ENCODE results near the gene KRTAP10-1. TPM values are rescaled to one million over a fixed set of nuclear protein-coding genes. Genes with fewer than 3 reads are reported as not detected.

KRTAP10-1 gene
- total and polyA plus RNA-seq, 2 experiments from 2014 or later, result not detected

DNA sequence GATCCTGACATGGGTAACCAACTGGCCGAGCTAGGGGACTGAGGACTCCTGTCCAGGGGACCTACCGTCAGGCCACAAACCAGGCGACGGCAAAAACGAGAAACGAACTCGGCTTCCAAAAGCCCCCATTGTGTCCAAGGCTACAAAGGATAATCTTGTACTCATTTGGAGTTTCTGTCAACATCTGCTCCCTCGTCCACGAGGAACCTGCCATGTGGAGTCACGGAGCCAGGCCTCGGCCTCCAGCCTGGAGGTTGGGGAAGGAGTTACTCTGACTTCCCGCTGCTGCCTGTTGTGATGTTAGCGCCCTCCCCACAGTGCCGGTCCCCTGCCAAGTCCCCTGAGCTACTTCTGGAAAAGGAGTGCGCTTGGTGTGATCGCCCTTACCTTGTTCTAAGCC, 7.3 kb downstream of the KRTAP10-1 start:
- Histone ChIP-seq H3K27ac (no peak overlapping the region), H3K36me3 (no peaks in the 10 kb centered on the region), H3K9me3 (ENCODE audit: low read depth) (no peaks in the 10 kb centered on the region), H3K4me1 (ENCODE audit: low read depth) (no peaks in the 10 kb centered on the region), H3K4me3 (no peak overlapping the region), H3K27me3 (no peaks in the 10 kb centered on the region)
- DNase-seq (ENCODE audit: low read depth in 1 of 2, low spot score in 1 of 2), result no peak
- TF ChIP-seq, protein P1, sequence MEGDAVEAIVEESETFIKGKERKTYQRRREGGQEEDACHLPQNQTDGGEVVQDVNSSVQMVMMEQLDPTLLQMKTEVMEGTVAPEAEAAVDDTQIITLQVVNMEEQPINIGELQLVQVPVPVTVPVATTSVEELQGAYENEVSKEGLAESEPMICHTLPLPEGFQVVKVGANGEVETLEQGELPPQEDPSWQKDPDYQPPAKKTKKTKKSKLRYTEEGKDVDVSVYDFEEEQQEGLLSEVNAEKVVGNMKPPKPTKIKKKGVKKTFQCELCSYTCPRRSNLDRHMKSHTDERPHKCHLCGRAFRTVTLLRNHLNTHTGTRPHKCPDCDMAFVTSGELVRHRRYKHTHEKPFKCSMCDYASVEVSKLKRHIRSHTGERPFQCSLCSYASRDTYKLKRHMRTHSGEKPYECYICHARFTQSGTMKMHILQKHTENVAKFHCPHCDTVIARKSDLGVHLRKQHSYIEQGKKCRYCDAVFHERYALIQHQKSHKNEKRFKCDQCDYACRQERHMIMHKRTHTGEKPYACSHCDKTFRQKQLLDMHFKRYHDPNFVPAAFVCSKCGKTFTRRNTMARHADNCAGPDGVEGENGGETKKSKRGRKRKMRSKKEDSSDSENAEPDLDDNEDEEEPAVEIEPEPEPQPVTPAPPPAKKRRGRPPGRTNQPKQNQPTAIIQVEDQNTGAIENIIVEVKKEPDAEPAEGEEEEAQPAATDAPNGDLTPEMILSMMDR (IDR thresholded peaks at IDR 0.05; ENCODE audit: low read depth, low read length), result no peak

DNA sequence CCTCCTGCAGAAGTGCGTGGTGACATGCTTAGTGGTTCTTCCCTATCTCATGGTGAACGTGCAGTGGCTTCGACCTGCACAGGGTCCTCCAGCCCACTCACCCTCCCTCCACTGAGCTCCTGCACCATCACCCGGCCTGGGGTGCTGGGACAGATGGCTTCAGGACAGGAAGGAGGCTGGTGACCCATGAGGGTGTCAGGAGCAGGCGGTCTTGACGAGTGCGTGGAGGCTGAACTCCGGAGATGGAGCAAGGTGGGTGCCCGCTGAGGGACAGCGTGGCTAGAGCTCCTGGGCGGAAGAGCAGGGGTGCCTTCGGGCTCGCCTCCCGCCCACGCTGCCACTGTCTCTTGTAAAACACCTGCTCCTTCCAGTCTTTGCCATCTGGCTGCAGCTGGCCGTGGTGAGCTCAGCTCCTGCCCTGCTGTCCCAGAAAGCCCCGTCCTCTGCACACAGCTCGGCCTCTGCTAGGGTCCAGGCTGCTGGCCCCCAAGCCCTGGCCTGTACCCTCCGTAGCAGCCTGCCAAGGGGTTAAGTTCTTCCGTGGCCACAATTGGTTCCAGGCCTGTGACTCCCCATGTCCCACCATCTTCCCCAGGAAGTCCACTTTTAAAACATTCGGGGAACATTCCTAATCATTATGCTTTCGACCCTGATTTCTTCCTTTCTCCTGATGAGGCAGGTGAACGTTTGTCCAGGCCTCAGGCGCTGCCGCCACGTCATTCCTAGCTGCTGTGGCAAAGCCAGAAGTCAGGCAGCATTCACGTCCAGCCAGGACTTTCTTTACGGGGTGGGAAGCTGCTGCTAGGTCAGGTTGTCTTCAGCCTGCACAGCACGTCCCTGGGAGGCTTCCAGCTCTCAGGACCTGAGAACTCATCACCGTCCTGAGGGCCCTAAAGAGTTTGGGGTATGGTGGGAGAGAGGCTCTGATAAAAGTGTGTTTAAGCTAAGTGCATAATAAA, 8.1 kb downstream of the KRTAP10-1 start:
- Histone ChIP-seq H3K36me3 (no peaks in the 10 kb centered on the region), H3K4me1 (ENCODE audit: low read depth) (no peaks in the 10 kb centered on the region), H3K27ac (no peak overlapping the region), H3K9me3 (ENCODE audit: low read depth) (no peaks in the 10 kb centered on the region), H3K4me3 (no peak overlapping the region), H3K27me3 (no peaks in the 10 kb centered on the region)
- DNase-seq (ENCODE audit: low read depth in 1 of 2, low spot score in 1 of 2), result no peak
- TF ChIP-seq, protein P1 (IDR thresholded peaks at IDR 0.05; ENCODE audit: low read depth, low read length), result no peak

DNA sequence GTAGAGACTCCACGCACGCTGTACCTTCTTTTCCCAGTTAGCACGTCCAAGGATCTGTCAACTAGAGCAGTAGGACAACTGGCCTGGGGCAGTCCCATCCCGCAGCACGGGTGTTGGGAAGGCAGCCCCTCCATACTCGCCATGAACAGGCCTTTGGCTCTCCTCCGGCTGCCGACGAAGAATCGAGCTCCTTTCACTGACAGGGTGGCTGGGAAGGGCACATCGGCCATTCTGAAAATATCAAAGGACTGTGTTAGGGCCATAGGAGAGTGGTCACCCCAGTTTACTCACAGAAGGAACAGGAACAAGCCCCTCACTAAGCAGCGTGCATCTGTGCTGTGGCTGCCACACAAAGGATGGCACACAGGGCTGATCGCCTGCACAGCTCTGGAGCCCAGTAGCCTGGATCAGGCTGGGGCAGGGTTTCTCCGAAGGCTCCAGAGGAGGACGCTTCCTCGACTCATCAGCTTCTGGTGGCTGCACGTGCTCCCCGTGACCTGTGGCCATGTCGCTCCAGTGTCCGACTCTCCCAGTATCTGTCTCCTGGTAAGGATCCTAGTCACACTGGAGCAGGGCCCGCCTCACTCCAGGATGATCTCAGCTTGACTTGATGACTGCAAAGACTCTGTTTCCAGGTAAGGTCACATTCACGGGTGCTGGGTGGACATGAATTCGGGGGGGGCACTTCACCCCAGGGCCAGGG, 8.9 kb downstream of the KRTAP10-1 start:
- no peaks in the 10 kb centered on the region for H3K9me3 ChIP-seq (ENCODE audit: low read depth)
- no peak for DNase-seq (ENCODE audit: low read depth in 1 of 2, low spot score in 1 of 2)
- H3K27ac ChIP-seq, result no peak overlapping the region
- no peaks in the 10 kb centered on the region for H3K36me3 ChIP-seq
- H3K4me1 ChIP-seq (ENCODE audit: low read depth), result no peaks in the 10 kb centered on the region
- TF ChIP-seq, protein P1 (IDR thresholded peaks at IDR 0.05; ENCODE audit: low read depth, low read length), result no peak
- no peaks in the 10 kb centered on the region for H3K27me3 ChIP-seq
- H3K4me3 ChIP-seq, result no peak overlapping the region

DNA sequence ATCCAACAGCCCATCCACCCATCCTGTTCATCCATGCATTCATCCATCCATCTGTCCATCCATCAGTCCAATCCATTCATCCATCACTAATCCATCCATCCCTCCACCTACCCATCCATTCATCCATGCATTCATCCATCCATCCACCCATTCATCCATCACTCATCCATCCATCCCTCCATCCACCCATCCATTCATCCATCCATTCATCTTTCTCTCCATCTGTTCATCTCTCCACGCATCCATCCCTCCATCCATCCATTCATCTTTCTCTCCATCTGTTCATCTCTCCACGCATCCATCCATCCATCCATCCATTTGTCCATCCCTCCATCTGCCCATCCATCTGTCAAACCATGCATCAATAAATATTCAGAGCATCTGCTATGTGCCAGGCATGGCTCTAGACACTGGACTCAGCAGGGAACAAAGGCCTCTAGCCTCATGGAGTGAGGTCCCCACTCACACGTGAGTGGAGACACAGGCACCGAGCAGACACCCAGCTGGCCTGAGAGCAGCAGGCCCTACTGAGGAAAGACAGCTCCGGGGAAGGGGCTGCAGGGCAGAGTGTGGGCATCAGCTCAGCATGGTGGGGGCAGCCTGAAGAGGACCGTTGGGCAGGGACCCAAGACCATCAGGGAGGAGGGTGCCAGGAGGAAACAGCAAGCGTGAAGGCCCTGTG, 9.6 kb downstream of the KRTAP10-1 start:
- H3K36me3 ChIP-seq, result no peaks in the 10 kb centered on the region
- no peak overlapping the region for H3K27ac ChIP-seq
- TF ChIP-seq, protein P1 (IDR thresholded peaks at IDR 0.05; ENCODE audit: low read depth, low read length), result no peak
- no peaks in the 10 kb centered on the region for H3K9me3 ChIP-seq (ENCODE audit: low read depth)
- no peak overlapping the region for H3K4me3 ChIP-seq
- H3K4me1 ChIP-seq (ENCODE audit: low read depth), result no peaks in the 10 kb centered on the region
- DNase-seq (ENCODE audit: low read depth in 1 of 2, low spot score in 1 of 2), result no peak
- H3K27me3 ChIP-seq, result no peaks in the 10 kb centered on the region

DNA sequence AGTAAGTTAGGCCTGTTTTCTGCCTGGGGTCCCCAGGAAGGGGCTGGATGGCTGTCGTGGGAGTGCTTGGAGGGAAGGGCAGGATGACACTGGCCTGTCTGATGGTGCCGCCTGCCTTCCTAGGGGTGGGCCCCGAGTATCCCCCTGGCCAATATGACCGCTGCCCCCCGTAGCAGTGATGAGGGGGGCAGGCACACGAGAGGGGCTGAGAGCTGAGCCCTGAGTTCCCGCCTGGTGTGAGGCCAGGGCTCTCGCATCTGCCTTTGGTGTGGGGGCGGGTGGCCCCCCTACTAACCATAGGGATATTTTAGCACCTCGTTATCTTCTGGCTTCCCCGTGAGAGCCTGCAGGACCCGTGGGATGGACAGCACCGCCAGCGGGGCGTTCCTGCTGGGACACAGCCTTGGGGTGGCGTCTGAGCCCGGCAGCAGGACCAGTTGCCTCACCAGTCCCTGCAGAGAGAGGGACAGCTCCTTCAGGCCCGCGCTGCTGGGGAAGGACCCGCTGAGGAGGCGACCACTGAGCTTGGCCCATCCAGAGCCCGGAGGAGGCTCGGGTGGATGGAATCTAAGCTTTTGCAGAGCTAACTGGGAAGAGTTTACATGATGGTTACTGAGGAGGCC, 10.4 kb downstream of the KRTAP10-1 start:
- no peak overlapping the region for H3K4me3 ChIP-seq
- no peak for DNase-seq (ENCODE audit: low read depth in 1 of 2, low spot score in 1 of 2)
- H3K27me3 ChIP-seq, result no peaks in the 10 kb centered on the region
- TF ChIP-seq, protein P1 (IDR thresholded peaks at IDR 0.05; ENCODE audit: low read depth, low read length), result no peak
- no peak overlapping the region for H3K27ac ChIP-seq
- no peaks in the 10 kb centered on the region for H3K4me1 ChIP-seq (ENCODE audit: low read depth)
- H3K9me3 ChIP-seq (ENCODE audit: low read depth), result no peaks in the 10 kb centered on the region
- H3K36me3 ChIP-seq, result no peaks in the 10 kb centered on the region
